ENCODE data around the gene LPP.

DNA sequence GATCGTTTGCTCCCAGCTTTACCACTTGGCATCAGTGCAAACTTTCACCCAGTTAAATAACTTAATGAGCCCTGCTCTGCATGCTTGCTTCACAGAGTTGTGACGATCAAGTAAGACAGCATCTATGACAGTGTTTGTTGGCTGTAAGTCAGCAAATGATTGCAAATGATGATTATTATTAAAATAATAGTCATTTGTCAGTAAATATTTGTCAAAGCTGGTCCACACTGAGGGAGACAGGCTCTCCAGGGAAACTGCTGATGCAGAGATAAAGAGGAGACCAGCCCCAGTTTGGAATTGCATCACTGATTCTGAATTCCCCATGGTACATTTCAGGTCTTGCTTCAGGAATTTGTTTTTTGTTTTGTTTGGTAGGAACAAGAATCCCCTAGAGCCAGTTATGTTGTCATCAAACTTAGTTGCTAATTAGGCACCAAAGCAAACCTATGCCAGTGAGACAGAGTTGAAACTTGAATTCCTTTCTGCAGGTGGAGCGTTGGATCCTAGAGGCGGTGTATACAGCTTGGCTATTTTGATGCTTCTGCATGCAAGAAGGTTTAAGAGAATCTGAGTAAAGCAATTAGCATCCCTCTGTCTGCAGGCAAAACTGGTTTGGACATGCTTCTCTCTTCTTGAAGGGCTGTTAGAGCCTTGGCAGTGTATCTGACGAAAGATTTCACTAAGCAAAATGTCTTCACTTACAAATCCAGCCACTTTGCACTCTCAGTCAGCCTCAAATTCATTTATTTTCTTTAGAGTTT lies 679.2 kb downstream of the LPP start:
- TF ChIP-seq CTCF (IDR thresholded peaks at IDR 0.05) (no peak), POLR2AphosphoS5 (IDR thresholded peaks at IDR 0.05) (no peak), EP300 (IDR thresholded peaks at IDR 0.05; ENCODE audit: low read depth) (no peak)
